ENCODE data around the gene DOCK4. TPM values are rescaled to one million over a fixed set of nuclear protein-coding genes. Genes with fewer than 3 reads are reported as not detected.

The DOCK4 gene
- polyA plus RNA-seq, 1 donor: 7.5 TPM

DNA sequence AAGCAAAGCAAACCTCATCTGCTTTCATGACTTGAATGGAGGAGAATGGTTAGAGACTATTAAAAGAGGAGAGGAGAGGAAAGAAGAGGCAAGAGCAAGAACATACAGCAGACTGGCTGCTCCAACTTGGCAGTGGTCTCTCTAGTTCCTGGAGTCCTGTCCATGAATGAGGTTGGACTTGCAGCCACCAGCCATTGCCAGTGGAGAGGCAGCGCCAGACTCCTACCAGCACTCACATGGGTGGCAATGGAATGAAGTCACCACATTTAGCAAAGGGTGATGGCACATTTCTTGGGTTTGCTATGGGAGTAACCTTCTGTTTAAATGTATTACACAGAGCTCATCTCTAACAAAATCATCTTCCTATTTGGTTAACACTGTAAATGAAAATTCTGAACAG, 386.1 kb downstream of the DOCK4 start:
- no peak for DNase-seq (ENCODE audit: low read depth)

DNA sequence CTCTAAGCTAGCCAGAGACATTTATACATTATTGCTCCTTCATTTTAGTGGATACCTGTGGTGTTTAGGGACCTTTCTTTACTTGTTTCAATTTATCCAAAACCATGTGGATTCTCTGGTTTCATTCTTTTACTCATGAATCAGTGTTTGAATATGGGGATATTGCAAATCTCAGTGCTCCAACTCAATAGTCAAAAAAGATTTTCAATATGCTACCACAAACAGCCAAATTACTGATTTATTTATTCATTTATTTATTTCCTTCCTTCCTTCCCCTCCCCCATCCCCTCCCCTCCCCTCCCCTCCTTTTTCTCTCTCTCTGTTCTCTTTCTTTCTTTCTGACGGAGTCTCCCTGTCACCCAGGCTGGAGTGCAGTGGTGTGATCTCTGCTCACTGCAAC, 390.8 kb downstream of the DOCK4 start:
- DNase-seq (ENCODE audit: low read depth): no peak

DNA sequence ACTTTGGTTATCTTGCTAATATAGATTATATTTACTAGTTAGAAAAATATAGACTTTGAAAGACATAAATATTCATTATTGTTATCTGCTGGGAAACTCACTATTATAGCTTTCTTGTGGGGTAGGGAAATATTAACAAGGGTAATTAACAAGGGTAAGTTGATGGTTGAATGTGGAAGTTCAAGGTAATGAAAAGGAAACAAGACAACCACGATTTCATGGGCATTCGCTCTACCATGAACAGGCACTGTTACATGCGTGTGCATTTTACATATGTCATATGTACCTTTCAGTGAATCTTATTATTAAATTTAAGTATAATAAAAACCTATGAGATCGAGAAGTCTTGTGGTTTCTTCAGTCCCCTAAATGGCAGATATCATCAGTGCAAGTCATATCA, 392.9 kb downstream of the DOCK4 start:
- DNase-seq (ENCODE audit: low read depth): no peak

DNA sequence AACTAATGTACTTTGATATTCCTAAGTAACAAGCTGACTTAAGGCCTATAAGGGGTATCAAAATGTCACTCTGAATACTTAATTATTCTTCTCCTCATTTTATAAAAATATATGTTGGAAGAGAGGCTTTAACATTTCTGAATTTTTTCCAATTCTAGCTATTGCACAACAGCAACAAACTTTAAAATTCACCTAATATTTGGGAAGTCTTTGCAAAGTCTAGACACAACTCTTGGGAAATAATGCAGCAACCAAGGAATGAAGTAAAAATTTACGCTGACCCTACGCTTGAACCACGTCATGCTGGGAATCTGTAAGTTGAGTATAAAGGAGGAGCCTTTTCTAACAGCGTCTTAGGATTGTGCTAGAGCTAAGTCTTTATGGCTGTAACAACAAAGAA, 400.0 kb downstream of the DOCK4 start:
- no peak for DNase-seq (ENCODE audit: low read depth)

DNA sequence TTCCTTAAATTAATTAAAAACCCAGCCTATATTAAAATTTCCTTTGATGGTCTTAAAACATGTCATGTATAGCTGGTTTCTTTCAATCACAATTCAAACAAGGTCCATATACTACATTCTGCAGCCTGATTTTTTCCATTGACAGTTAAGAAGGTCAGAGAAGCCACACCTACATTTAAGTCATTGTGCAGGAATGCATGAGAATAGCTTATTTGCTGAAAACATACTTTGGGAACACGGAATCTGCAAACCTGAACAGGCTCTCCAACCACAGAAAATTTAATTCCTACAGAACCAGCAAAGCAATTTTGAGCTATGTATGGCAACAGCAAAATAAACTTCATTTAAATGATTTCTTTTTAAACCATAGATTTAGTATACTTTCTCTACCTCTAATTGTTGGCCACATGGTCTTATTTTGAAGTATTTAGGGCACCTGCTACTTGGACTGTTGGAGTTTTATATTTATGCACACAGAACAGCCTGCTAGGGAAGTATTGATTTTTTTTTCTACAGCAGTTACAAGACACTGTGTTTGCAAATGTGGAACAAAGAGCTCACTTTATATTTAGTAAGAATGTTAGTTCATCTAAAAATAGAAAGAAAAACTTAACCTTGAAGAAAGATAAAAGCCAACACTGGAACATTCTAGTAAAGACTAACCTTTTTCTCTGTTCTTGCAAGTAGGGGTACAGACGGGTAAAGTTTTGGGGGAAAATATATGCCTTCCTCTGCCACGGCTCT, 403.0 kb downstream of the DOCK4 start:
- DNase-seq (ENCODE audit: low read depth): no peak

DNA sequence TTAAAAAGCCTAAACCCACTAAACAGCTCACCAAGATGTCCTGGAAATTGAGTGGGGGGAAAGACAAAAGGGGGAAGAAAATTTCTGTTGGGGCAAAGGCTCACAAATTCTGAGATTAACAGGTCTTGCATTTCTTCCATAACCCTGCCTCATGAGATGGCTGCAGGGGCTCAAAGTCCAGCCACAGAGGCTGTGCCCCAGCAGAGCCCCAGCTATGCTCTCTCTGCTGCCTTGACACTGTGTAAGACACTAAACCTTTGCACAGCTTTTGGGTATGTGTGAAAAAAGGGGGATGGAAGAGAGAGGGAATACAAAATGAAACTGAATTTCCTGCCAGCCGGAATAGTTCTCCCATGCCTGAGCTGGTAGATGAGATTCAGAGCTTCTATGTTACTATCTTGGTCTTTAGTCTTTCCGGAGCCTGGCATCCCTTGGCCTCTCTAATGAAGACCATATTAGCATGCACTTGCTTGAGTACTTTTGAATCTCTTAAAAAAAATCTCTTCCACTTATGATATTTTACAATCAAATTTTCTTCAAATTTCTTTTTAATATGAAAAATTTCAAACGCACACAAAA, 403.9 kb downstream of the DOCK4 start:
- DNase-seq (ENCODE audit: low read depth): no peak

DNA sequence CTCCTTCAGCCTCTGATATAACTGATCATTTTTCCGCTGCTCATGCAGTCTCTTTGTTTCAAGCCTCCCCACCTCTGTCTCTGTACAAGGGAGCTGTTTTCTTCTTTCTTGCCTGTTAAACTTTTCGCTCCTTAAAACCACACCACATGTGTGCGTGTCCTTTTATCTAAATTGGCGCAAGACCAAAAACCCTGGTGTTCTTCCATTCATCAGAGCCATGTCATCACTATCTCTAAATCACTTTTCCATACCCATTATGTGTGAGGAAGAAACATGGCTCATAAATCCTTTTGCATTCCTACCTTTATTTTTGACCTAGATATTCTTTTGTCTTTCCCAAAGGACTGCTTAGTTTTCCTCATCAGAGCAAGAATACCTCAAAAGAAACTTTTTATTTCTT, 404.9 kb downstream of the DOCK4 start:
- no peak for DNase-seq (ENCODE audit: low read depth)

DNA sequence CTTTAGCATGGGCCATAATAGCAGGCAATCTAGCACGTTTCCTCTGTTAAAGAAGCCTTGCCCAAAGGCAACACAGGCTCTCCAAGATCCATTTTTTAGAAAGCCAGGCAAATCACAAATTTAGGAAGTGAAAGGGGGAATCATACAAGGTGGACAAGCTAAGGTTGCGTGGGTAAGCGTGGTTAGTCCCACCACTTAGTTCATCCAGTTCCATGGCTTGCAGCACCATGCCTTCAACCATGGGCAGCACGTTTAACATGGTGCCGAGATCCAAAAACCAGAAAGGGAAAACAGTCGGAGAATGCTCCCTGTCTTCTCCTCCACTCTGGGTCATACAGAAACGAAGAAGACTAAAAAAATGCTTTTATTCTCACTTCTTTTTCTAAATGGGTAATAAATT, 409.5 kb downstream of the DOCK4 start:
- no peak for DNase-seq (ENCODE audit: low read depth)

DNA sequence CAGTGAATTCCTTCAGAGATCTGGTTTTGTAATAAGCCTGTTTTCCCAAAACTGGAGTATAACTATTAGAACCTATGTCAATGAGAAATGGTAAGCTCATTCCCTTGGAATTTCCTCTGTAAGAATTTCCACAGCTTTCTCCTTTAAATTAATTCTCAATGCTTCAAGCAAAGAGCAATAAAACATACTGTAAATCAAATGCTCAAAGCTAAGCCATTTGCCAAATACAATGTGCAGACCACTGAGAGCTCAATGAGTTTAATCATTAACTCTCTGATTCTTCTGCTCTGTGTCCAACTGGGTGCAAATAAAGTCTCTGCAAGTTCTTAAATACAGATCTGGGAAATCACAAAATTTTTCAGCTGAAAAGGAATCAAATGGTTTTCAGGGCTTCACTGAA, 416.3 kb downstream of the DOCK4 start:
- DNase-seq (ENCODE audit: low read depth): peak; percentile 44

DNA sequence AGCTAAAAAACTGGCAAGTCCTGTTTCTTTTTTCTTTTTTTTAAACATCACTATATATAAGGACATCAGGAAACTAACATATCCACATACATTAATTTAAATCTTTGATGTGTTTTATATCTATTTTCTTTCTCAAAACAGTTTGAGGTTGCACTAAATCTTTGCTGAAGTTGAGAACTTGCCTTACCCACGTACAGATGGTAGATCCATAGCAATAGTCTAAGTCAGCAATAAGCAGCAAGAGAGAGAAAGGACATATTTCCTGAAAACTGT, 417.2 kb downstream of the DOCK4 start:
- no peak for DNase-seq (ENCODE audit: low read depth)

DNA sequence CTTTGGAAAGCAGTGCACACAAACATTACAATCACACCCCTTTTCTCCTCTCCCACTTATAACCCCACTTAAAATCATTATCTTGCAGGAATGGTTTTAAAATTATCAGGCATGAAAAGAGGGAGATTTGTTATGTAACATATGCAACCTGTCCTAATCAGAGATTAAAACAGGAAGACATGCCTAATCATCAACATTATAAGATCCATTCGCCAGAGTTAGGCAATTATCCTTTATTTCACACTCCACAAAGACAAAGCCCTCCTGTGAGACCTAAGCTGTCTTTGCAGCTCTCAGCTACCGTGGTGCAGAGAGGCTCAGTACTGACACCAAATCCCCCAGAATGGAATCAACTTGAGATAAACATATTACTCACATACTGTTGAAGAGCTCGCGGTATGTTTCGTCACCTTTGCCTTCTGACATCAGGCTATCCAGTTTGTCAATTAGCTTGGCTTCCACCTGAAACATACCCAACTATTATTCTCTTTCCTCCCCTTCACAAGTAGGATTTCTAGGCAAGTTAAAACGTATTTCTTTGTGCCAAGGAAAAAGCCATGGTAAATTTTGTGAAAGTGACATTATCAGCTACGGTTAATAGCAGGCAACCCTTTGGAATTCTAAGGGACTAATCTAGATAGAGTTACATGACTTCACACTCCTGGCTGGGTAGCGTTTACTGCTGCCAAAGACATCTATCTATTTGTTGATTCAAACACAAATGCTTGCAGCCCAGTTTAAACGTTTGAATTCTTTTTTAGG, 417.7 kb downstream of the DOCK4 start:
- no peak for DNase-seq (ENCODE audit: low read depth)

DNA sequence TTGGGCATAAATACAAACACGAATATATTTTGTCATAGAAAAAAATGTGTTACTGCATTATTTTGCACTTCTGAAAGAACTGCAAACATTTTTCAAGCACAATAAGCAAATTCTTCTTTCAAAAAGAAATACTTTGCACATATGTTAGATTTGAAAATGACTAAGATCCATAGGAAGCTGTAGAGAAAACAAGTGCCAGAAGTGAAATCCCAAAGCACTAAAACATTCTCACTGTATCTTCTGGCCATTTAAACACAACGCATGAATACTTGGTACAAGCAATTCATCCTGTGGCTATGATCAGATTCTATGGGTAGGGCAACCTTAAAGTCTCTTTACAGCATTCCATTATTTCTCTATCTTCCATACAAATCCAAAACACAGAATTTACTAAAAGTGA, 418.5 kb downstream of the DOCK4 start:
- no peak for DNase-seq (ENCODE audit: low read depth)

DNA sequence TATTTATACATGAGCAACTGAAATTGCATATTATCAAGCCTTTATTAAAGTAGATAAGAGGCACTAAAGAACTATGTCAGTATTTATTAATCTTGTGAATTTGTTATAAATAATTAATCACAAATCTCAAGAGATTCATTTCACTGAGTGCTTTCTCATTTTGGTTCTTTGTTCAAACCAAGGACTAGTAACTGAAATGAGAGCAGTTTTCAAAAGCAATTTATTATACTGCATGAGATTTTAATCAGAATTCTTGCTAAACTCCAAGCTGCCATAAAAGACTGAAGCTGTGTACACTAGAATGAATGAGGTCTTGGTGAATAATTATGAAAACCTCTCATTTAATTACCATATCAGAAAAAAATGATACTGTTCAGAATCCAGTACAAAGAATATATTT, 419.1 kb downstream of the DOCK4 start:
- no peak for DNase-seq (ENCODE audit: low read depth)

DNA sequence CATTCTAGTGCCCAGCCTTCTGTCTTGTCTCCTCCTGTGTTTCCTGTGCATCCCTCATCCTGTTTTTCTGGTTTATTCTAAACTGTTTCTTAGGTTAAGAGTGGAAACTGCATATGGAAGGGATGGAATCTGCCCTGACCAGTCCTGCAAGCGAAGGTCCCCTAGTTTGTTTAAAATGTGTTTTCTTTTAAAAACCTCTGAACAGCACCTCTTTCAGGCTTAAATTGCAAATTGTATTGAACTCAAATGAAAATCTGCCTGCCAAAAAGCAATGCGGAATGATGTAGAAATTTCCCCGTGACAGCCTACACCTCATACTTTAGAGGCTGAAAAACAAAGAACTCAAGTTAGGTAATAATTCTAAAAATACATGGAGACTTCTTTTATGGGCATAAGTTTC, 421.1 kb downstream of the DOCK4 start:
- DNase-seq (ENCODE audit: low read depth): no peak

DNA sequence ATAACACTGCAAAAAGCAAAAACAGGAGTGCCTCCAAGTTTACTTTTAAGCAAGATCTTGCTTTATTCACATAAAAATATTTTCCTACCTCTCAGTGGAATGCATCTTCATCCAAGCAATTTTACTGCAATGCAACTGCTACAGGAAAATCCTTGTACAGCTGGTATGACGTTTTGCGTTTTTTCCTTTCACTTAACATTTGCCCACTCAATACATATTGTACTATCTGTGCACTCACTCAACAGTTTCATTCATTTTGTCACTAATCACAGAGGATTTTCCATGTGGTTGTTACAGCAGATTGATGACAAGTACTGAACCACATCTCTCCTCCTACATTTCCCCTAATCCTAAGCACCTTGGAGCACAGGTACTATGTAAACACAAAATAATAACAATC, 421.9 kb downstream of the DOCK4 start:
- no peak for DNase-seq (ENCODE audit: low read depth)

DNA sequence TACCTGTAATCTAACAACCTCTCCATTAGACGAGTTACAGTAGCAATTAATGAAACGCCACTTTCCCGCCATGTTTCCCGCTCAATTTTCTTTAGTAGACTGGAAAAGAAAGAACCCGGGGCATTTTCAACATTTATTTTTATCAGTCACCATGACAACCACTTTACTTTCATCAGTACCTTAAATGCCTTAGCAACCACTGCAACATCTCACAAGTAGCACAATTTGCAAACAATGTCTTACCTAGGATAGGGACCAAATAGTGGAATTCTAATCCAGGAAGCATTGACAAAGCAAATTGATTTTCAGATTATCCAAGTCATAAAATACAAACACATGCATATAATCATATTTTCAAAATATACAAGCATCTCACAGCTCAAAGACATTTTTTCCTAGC, 422.3 kb downstream of the DOCK4 start:
- no peak for DNase-seq (ENCODE audit: low read depth)

DNA sequence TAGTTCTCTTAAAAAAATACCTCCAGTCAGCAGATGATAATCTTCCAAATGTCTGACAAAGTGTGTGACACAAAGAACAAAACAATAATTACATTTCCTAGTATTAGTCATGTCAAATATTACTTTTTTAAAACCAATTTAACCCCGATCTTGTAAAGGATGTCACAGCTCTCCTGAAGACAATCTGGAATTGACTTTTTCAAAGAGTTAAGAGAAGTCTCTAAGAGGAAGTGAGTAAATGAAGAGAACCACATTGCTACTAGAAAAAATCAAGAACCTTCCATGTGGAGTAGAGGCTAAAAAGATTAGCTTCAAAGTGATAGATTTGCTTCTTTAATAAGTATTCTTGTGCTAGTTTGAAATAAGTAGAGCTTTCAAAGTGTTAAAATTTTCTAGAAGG, 425.7 kb downstream of the DOCK4 start:
- no peak for DNase-seq (ENCODE audit: low read depth)

DNA sequence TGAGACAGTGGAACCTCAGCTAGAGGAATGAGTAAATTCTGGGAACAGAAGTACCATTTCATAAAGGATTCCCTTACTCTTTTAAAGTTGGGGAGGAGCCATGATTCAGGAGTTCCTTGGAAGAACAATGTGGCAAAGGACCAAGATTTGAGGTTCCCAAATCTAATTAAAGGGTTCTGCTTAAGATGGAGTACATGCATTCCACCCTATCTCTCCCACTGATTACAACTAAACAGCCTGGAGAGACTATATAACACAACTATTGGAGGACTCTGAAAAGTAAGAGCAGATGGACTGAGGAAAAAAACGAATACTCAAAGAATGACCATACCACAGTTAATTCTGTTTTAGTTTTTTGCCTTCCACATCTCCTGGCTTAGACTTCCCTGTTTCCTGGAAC, 431.0 kb downstream of the DOCK4 start:
- no peak for DNase-seq (ENCODE audit: low read depth)

DNA sequence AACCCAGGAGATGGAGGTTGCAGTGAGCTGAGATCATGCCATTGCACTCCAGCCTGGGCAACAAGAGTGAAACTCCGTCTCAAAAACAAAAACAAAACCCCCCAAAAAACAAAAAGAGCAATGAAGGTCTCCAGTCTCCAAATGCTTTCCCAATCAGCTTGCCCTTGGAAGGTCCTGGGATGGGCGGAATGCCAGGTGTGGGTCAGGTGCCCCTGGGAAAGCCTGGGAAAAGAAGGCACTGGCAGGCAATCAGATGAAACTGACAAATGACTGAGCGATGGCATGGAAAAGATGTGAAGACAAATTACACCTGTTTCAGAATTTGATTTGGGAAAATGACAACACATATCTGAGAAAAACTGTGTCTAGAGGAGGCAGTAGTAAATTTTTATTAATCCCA, 433.5 kb downstream of the DOCK4 start:
- no peak for DNase-seq (ENCODE audit: low read depth)

DNA sequence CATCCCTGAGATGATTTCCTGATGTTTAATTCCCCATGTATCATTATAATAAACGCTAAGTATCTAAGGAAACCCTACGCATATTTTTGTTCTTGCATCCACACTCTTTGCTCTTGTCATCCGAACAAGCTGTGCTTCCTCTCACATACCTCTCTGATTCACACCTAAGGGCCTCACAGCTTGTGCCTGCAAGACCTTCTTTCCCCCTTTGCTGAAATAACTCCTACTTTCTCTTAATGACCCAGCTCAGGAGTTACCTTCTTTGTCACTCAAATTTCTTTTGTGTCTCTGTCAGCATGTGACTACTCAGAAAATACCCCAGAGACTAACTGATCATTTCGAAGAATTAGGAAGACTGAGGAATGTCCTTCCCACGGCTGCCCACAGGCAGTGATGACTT, 434.6 kb downstream of the DOCK4 start:
- no peak for DNase-seq (ENCODE audit: low read depth)

DNA sequence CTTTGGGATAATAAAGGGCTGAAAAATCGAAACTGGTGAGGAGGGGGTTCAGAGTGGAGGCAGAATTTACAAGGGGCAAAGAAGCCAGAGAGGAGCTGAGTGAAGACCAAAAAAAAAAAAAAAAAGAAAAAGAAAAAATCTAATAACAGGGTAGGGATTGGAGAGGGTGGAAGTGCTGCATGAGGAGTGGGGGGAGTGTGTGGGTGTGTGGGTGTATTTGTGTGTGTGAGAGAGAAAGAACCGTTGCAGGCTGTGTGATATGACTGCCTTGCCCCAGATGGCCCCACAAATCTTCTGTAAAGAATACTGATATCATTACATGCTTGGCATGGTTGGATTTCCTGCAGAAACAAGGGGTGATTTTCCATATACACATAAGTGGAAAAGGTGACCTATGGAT, 436.1 kb downstream of the DOCK4 start:
- DNase-seq (ENCODE audit: low read depth): no peak

DNA sequence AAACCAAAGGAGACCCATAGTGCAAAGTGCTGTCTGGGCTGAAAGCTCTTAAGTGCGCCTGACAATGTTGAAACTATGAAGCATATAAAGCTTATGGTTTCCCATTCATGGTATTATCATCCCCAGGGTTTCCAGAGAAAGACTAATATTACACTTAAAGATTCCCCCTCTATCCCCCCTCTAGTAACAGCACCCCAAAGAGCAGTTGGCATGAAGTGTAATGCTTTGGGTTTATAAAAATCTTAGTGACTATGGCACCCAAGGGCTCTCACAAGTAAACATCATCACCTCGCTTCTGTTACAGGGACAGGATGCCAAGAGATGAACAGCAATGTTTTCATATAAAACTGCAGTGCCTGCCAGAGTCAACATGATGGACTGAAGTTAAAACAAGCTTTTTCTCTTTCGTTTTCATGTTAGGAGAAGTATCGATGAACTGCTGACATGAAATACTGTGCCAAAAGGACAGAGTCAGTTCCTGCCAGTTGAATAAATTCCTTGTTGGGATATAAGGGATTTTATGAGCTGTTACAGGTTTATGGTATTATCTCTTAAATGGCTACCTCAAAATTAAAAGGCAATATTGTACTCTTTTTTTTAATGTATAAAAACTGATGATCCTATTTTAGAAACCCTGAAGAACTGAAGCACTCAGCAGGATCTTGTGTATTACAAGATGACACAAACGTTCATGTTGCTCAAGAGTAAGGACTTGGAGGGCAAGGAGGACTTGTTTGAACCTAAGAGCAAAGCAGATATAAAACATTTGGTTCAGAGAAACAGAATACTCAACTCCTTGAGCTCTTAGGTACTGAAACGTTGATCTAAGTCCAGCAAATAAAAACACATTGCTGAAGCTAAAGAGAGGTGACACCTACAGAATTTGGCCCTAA, 440.2 kb downstream of the DOCK4 start:
- no peak for DNase-seq (ENCODE audit: low read depth)
